OCI-LY1 (cell line): ENCODE data around the gene PCNX1.

Experiments
- EZH2 ChIP-seq: fragments of 200-600 bp; sonication (generic), shearing (Covaris generic); IDR thresholded peaks from 2 replicates; pipeline ENCODE4 v1.8.0; 2017; ENCODE audit warnings: borderline replicate concordance, mixed run types, mild to moderate bottlenecking, antibody characterized with exemption, low read length, moderate library complexity, mixed read lengths
- TF ChIP-seq, protein P1 (sequence below): fragments of 200-600 bp; sonication (generic), shearing (Covaris generic); IDR thresholded peaks from 2 replicates; pipeline ENCODE4 v1.5.1; 2017; ENCODE audit warnings: mild to moderate bottlenecking, antibody characterized with exemption, low read length, moderate library complexity, mixed read lengths

DNA sequence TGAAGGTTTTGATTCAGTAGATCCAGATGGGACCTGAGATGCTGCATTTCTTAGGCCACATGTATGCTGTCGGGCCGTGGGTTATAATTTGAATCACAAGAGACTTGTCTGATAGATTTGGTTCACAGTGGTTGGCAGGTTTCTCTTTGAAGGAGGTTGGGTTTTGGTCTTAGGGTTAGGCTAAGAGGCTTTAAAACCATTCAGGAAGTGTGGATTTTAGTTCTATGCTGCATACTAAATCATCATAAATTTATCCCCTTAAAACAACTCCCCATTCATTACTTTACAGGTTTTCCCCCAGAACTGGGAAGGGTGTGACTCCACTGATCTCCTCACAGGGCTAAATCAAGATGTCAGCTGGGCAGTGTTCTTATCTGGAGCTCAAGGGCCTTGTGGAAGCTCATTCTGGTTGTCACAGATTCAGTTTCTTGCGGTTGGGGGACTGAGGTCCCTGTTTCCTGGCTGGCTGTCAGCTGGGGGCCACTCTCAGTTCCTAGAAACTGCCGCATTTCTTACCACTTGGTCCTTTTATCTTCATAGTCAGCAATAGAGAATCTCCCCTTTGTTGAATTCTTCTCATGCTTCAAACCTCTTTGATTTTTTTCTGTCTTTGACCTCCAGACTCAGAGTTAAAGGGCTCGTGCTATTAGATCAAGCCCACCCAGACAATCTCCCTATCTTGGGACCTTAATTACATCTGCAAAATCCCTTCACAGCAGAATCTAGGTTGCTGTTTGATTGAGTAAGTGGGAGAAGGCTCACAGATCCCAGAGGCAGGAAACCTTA is 20.6 kb upstream of the PCNX1 start:
- TF ChIP-seq, protein P1, sequence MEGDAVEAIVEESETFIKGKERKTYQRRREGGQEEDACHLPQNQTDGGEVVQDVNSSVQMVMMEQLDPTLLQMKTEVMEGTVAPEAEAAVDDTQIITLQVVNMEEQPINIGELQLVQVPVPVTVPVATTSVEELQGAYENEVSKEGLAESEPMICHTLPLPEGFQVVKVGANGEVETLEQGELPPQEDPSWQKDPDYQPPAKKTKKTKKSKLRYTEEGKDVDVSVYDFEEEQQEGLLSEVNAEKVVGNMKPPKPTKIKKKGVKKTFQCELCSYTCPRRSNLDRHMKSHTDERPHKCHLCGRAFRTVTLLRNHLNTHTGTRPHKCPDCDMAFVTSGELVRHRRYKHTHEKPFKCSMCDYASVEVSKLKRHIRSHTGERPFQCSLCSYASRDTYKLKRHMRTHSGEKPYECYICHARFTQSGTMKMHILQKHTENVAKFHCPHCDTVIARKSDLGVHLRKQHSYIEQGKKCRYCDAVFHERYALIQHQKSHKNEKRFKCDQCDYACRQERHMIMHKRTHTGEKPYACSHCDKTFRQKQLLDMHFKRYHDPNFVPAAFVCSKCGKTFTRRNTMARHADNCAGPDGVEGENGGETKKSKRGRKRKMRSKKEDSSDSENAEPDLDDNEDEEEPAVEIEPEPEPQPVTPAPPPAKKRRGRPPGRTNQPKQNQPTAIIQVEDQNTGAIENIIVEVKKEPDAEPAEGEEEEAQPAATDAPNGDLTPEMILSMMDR = no peak
- TF ChIP-seq EZH2 = no peak
